Measurements from ENCODE around the gene SVOP.
"Not testable (repeated sequence)": the region's sequence is repeated elsewhere in the genome, so short reads cannot be mapped to it uniquely, and the experiment has no call there.

The SVOP gene

GRCh38 chr12:109020796-109021380 lies at the start of gene SVOP:
Gene SVOP (minus strand): TSS chr12:109021068. CDS start chr12:109020868, 200 bp downstream.
- peak; percentile 32 for DNase-seq

- no peak for DNase-seq
Observed at GRCh38 chr12:109069307-109070271, 48.7 kb upstream of the SVOP start.

- no peak for DNase-seq
Observed at GRCh38 chr12:109065853-109066193, 45.0 kb upstream of the SVOP start.

GRCh38 chr12:109065154-109065852 lies 44.4 kb upstream of the SVOP start:
- no peak for DNase-seq

- DNase-seq, result no peak
Observed at GRCh38 chr12:109064143-109064542, 43.3 kb upstream of the SVOP start.

- DNase-seq, result no peak
Observed at GRCh38 chr12:109058773-109059172, 37.9 kb upstream of the SVOP start.

GRCh38 chr12:109057376-109057775 lies 36.5 kb upstream of the SVOP start:
- DNase-seq, result no peak

GRCh38 chr12:109056891-109057290 lies 36.0 kb upstream of the SVOP start:
- no peak for DNase-seq

- DNase-seq, result no peak
Observed at GRCh38 chr12:109054520-109054919, 33.7 kb upstream of the SVOP start.

- DNase-seq, result not testable (repeated sequence)
Observed at GRCh38 chr12:109054124-109054513, 33.3 kb upstream of the SVOP start.

GRCh38 chr12:109053382-109054123 lies 32.7 kb upstream of the SVOP start:
- no peak for DNase-seq

- DNase-seq, result peak; percentile 75
Observed at GRCh38 chr12:109052414-109053323, 31.8 kb upstream of the SVOP start, which contains the start of gene USP30. Gene USP30 (plus strand): TSS chr12:109052576. CDS start chr12:109052679, 103 bp downstream.

GRCh38 chr12:109052097-109052413 lies 31.2 kb upstream of the SVOP start:
- DNase-seq, result no peak

GRCh38 chr12:109049794-109050193 lies 28.9 kb upstream of the SVOP start:
- DNase-seq, result not testable (repeated sequence)

- DNase-seq, result not testable (repeated sequence)
Observed at GRCh38 chr12:109048706-109049105, 27.8 kb upstream of the SVOP start.

GRCh38 chr12:109047081-109047805 lies 26.4 kb upstream of the SVOP start:
- no peak for DNase-seq

- no peak for DNase-seq
Observed at GRCh38 chr12:109044241-109044640, 23.4 kb upstream of the SVOP start.

GRCh38 chr12:109036975-109037374 lies 16.1 kb upstream of the SVOP start:
- DNase-seq, result no peak

GRCh38 chr12:109033239-109034196 lies 12.7 kb upstream of the SVOP start:
- no peak for DNase-seq

GRCh38 chr12:109029411-109029810 lies 8.5 kb upstream of the SVOP start:
- no peak for DNase-seq

Data from amniotic stem cell (primary cell).